ENCODE data around the gene SHC4. TPM values are rescaled to one million over a fixed set of nuclear protein-coding genes. Genes with fewer than 3 reads are reported as not detected.
"Not testable (repeated sequence)": the region's sequence is repeated elsewhere in the genome, so short reads cannot be mapped to it uniquely, and the experiment has no call there.

SHC4 gene
- total RNA-seq, 1 donor from 2014 or later = 4.2 TPM

DNA sequence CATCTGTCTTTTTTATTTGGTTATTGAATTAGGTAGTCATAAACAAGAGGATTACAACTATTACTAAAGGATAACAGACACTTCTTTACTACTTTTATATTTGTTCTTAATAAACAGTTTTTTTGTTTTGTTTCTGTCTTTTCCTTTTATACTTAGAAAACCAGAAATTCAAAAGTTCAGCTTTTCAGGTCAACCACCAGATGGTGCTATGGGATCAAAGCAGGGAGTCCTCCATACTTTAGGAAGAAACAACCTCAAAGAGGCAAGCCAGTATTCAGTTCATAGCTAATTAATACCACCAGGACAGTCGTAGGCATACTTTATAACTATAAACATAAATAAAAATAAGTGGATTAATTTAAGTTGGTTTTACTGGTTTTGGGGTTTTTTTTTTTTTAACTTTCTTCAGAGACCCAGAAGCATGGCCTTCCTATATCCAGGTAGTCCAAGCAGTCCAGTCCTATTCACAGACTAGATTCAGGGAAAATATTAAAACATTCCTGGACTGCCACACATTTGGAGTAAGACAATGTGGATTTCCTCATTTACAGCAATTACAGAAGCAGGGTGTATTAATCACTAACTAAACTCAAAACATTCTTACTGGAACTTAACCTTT is 101.8 kb downstream of the SHC4 start:
- H3K36me3 ChIP-seq (ENCODE audit: control insufficient read depth, insufficient read depth, low read length) = no peaks in the 10 kb centered on the region
- TF ChIP-seq, protein P1, sequence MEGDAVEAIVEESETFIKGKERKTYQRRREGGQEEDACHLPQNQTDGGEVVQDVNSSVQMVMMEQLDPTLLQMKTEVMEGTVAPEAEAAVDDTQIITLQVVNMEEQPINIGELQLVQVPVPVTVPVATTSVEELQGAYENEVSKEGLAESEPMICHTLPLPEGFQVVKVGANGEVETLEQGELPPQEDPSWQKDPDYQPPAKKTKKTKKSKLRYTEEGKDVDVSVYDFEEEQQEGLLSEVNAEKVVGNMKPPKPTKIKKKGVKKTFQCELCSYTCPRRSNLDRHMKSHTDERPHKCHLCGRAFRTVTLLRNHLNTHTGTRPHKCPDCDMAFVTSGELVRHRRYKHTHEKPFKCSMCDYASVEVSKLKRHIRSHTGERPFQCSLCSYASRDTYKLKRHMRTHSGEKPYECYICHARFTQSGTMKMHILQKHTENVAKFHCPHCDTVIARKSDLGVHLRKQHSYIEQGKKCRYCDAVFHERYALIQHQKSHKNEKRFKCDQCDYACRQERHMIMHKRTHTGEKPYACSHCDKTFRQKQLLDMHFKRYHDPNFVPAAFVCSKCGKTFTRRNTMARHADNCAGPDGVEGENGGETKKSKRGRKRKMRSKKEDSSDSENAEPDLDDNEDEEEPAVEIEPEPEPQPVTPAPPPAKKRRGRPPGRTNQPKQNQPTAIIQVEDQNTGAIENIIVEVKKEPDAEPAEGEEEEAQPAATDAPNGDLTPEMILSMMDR (IDR thresholded peaks at IDR 0.05; ENCODE audit: insufficient read depth, low read length, poor library complexity, severe bottlenecking) = peak; percentile 73
- DNase-seq (ENCODE audit: low read depth) = no peak
- no peak overlapping the region for H3K4me3 ChIP-seq (ENCODE audit: low read depth, low read length)
- H3K27me3 ChIP-seq (ENCODE audit: control insufficient read depth, insufficient read depth, low read length) = no peaks in the 10 kb centered on the region

DNA sequence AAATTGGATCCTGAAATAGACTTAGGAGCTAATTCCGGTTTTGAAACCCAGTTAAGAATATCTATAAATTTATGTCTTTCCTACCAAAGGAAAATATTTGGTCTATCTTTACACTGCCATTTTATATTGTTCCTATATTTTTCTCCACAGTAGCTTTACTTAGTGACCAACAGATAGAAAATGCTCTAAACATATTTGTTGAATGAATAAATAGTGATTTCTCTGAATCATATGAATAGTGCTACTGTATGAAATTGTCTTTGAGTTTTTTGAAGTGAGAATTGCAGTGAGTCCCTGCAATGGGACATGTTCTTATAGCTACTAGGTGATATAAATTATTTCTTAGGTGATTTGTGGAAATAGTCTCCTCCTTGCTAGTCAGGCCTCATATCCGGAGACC is 104.3 kb downstream of the SHC4 start:
- no peak for DNase-seq (ENCODE audit: low read depth)
- no peaks in the 10 kb centered on the region for H3K36me3 ChIP-seq (ENCODE audit: control insufficient read depth, insufficient read depth, low read length)
- no peak overlapping the region for H3K4me3 ChIP-seq (ENCODE audit: low read depth, low read length)
- H3K27me3 ChIP-seq (ENCODE audit: control insufficient read depth, insufficient read depth, low read length) = no peaks in the 10 kb centered on the region
- TF ChIP-seq, protein P1 (IDR thresholded peaks at IDR 0.05; ENCODE audit: insufficient read depth, low read length, poor library complexity, severe bottlenecking) = no peak

DNA sequence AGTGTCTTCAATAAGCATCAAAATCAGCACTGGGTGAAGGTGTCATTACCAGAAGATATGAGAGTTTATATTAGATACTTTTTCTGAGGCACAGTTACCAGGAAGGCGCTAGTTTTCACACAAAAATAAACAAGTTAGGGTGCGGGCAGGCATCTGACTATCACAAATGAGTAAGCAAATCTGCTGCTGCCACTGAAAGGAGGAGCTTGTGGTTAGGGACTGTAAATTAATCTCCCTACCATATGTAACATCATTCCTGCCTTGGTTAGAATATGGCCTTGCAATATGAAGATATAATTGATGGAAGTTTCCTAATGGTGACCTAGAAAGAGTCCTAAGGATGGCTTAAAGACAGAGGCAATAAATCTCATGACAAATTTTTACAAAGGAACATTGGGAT is 105.3 kb downstream of the SHC4 start:
- no peaks in the 10 kb centered on the region for H3K27me3 ChIP-seq (ENCODE audit: control insufficient read depth, insufficient read depth, low read length)
- H3K36me3 ChIP-seq (ENCODE audit: control insufficient read depth, insufficient read depth, low read length) = no peaks in the 10 kb centered on the region
- DNase-seq (ENCODE audit: low read depth) = no peak
- TF ChIP-seq, protein P1 (IDR thresholded peaks at IDR 0.05; ENCODE audit: insufficient read depth, low read length, poor library complexity, severe bottlenecking) = no peak
- H3K4me3 ChIP-seq (ENCODE audit: low read depth, low read length) = no peak overlapping the region

DNA sequence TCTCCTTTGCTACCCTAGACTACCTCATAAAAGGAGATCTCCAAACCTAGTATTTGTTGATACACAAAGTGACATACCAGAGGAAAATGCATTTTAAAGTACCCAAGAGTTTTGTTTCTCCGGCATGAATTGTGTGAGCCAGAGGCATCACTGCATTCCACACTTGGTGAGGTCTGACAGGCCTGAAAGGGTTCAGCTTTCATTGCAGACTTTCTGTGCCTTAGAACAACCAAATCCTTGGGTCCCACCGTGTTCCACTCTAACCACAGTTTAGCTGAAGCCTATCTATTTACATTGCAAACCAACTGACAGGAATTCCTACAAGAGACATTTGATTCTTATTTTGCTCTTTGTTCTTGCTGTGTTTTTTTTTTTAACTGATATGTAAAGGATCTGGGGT is 106.8 kb downstream of the SHC4 start:
- DNase-seq (ENCODE audit: low read depth) = no peak
- Histone ChIP-seq H3K27me3 (ENCODE audit: control insufficient read depth, insufficient read depth, low read length) (no peaks in the 10 kb centered on the region), H3K36me3 (ENCODE audit: control insufficient read depth, insufficient read depth, low read length) (no peaks in the 10 kb centered on the region), H3K4me3 (ENCODE audit: low read depth, low read length) (no peak overlapping the region)
- TF ChIP-seq, protein P1 (IDR thresholded peaks at IDR 0.05; ENCODE audit: insufficient read depth, low read length, poor library complexity, severe bottlenecking) = no peak

DNA sequence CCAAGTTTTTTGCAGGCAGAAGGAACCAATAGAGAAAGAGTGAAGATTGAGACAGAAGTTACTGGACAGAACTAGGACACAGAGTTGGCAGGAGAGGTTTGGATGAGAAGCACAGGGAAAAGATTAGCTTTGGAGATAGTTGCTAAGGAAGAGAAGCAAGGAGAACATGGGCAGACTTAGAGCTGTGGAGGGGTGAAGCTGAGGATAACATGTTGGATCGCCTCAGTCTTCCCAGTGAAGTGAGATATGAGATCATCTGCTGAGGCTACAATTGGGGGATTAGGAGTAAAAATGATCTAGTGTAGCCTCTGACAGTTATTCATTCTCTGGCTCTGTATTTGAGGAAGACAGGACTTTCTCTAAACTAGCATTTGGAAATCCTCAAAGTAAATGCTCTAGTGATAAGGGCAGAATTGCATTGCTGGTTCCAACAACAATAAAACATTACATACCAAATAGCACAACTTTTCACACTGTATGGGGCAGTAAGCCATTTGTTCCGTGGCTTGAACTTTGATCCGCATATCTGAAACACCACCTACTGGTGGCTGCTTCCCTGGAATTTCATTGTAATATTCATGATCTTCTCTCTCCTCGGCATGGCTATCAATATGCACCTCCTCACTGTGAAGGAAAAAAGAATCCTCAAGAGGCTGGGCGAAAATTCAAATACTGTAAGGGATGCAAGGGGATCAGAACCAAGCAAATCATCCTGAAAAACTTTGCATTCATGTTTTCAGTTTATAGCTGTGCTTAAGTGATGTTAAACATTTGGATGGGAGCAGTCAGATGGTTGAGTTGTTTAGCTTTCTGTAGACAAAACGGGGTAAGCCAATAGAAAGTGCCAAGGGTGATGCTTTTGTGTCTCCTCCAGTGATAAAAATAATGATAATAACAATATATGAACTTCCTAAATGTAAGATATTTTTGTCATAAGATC is 107.9 kb downstream of the SHC4 start:
- DNase-seq (ENCODE audit: low read depth) = no peak
- no peaks in the 10 kb centered on the region for H3K36me3 ChIP-seq (ENCODE audit: control insufficient read depth, insufficient read depth, low read length)
- no peaks in the 10 kb centered on the region for H3K27me3 ChIP-seq (ENCODE audit: control insufficient read depth, insufficient read depth, low read length)
- TF ChIP-seq, protein P1 (IDR thresholded peaks at IDR 0.05; ENCODE audit: insufficient read depth, low read length, poor library complexity, severe bottlenecking) = peak; percentile 63
- H3K4me3 ChIP-seq (ENCODE audit: low read depth, low read length) = no peak overlapping the region

DNA sequence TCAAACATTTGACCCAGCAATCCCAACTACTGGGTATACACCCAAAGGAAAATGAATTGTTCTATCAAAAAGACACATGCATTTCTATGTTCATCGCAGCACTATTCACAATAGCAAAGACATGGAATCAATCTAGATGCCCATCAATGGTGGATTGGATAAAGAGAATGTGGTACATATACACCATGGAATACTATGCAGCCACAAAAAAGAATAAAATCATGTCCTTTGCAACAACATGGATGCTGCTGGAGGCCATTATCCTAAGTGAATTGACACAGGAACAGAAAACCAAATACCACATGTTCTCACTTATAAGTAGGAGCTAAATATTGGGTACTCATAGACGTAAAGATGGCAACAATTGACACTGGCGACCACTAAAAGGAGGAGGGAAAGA is 109.3 kb downstream of the SHC4 start:
- not testable (repeated sequence) for H3K4me3 ChIP-seq (ENCODE audit: low read depth, low read length); H3K27me3 ChIP-seq (ENCODE audit: control insufficient read depth, insufficient read depth, low read length); DNase-seq (ENCODE audit: low read depth); H3K36me3 ChIP-seq (ENCODE audit: control insufficient read depth, insufficient read depth, low read length)
